Measurements from ENCODE around the gene ZFY. TPM values are rescaled to one million over a fixed set of nuclear protein-coding genes. Genes with fewer than 3 reads are reported as not detected.

Gene ZFY
- total and polyA plus RNA-seq, 2 of the 4 experiments (the other 2 are of a cell fraction), result not detected

- Histone ChIP-seq H3K56ac (ENCODE audit: extremely low read depth, insufficient read depth, low read length) (no peak overlapping the region), H3K14ac (replicated peaks; ENCODE audit: low read depth, low read length) (no peak overlapping the region), H3K4me2 (ENCODE audit: low read depth, low read length) (no peak overlapping the region), H2AK5ac (ENCODE audit: low read depth, low read length) (no peak overlapping the region), H3K9me3 (ENCODE audit: control insufficient read depth, insufficient read depth, low read length) (no peaks in the 10 kb centered on the region), H4K20me1 (ENCODE audit: insufficient read depth, low read length) (no peaks in the 10 kb centered on the region), H2AK9ac (replicated peaks; ENCODE audit: low read depth, low read length, poor library complexity) (no peak overlapping the region), H2AFZ (replicated peaks; ENCODE audit: low read length, poor library complexity) (no peak overlapping the region), H3K27ac (ENCODE audit: insufficient read depth, low read length) (no peak overlapping the region), H4K91ac (ENCODE audit: insufficient read depth, low read depth, low read length) (no peak overlapping the region), H2BK20ac (ENCODE audit: low read depth, low read length) (no peak overlapping the region), H3K27me3 (ENCODE audit: control insufficient read depth, insufficient read depth, low read length) (no peaks in the 10 kb centered on the region), H3K9ac (ENCODE audit: low read depth, low read length) (no peak overlapping the region), H3K79me1 (ENCODE audit: low read depth in 1 of 2, low read length in 2 of 2) (no peaks in the 10 kb centered on the region), H3K23ac (ENCODE audit: low read depth, low read length) (no peak overlapping the region), H3K36me3 (ENCODE audit: control insufficient read depth, insufficient read depth, low read length) (no peaks in the 10 kb centered on the region), H3K18ac (ENCODE audit: low read depth, low read length) (no peak overlapping the region), H2BK15ac (ENCODE audit: low read depth, low read length) (no peak overlapping the region), H3K4me3 (ENCODE audit: insufficient read depth, low read depth, low read length) (no peak overlapping the region), H3K4ac (ENCODE audit: low read depth, low read length) (no peak overlapping the region), H3K9me1 (ENCODE audit: insufficient read depth, low read length) (no peaks in the 10 kb centered on the region), H4K8ac (ENCODE audit: low read depth in 2 of 2, low read length in 2 of 2) (no peak overlapping the region), H2BK120ac (ENCODE audit: low read depth, low read length) (no peak overlapping the region), H2BK5ac (ENCODE audit: low read depth, low read length, poor library complexity, severe bottlenecking) (no peak overlapping the region), H4K5ac (ENCODE audit: low read depth, low read length) (no peak overlapping the region), H3K4me1 (ENCODE audit: control insufficient read depth, insufficient read depth, low read length) (no peaks in the 10 kb centered on the region)
- DNase-seq, result no peak
- BruUV-seq (replicated peaks), result no TSS peak
- ATAC-seq (ENCODE audit: low read depth), result no peak
- dilution Hi-C loops (cut with HindIII; ENCODE audit: low sequenced_read_pairs, unreplicated experiment) (no loop called here), intact Hi-C loops (cut with micrococcal nuclease) (no loop called here), in situ Hi-C loops (cut with MboI; ENCODE audit: low sequenced_read_pairs) (no loop called here)
- TF ChIP-seq CEBPB (IDR thresholded peaks at IDR 0.05; ENCODE audit: low read depth, low read length) (no peak), USF2 (IDR thresholded peaks at IDR 0.05; ENCODE audit: low read depth, low read length) (no peak), NFE2L2 (IDR thresholded peaks at IDR 0.05; ENCODE audit: low read depth, low read length) (no peak), CTCF (conservative IDR thresholded peaks at IDR 0.05; ENCODE audit: low read depth, low read length) (no peak)
- WGBS, 2 experiments (ENCODE audit: extremely low coverage in 2 of 2, insufficient read length in 1 of 2), result no CpG with 5 or more reads among the region's 63 CpGs
- ChIA-PET CTCF (no interaction called here), POLR2A (ENCODE audit: unreplicated experiment) (no interaction called here)
Observed at GRCh38 chrY:2935716-2936435, 695 bp downstream of the ZFY start.

Measured in IMR-90 (cell line).